GM21825 (cell line): ENCODE results near the gene CD276.

ENCODE experiments used
- ATAC-seq: cut with Tn5 transposase; IDR thresholded peaks from one replicate; pipeline ENCODE4 v1.9.1; 2021; ENCODE audit warnings: mild to moderate bottlenecking, moderate library complexity; ENCODE audit not compliant: unreplicated experiment

The CD276 gene

GRCh38 chr15:73763931-73764330 lies 79.7 kb downstream of the CD276 start:
- no peak for ATAC-seq
